Non-pigmented ciliary epithelial cell (primary cell): ENCODE data around the gene RMND5A.
"Not testable (repeated sequence)": the region's sequence is repeated elsewhere in the genome, so short reads cannot be mapped to it uniquely, and the experiment has no call there.

Source experiments
- DNase-seq: peaks from one replicate; pipeline ENCODE4 v3.0.0-alpha.2; 2010; ENCODE audit warnings: low read depth

RMND5A gene

GRCh38 chr2:86714579-86715173, 5.4 kb upstream of the RMND5A start:
- not testable (repeated sequence) for DNase-seq

DNA sequence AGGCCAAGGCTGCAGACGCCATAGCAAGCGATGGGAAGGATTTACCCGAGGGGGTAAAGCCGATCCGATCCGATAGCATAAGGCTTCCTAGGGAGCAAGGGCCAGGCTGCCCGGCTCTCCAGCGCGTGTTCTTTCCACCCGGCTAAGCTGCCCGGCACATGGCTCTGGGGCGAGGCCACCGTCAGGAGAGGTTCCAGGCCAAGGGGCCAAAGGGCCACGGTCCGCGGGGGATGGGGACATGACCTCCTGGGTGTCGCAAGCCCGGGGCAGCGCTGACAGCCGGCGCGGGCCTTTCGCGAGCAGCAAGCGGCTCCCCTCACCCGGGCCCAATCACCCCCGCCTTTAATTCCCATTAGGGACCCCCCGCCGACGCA, 841 bp upstream of the RMND5A start:
- DNase-seq: not testable (repeated sequence)

- DNase-seq: not testable (repeated sequence)
Measured at GRCh38 chr2:86720540-86721320, 639 bp downstream of the RMND5A start.

GRCh38 chr2:86725706-86726105, 5.6 kb downstream of the RMND5A start:
- not testable (repeated sequence) for DNase-seq

- not testable (repeated sequence) for DNase-seq
Measured at GRCh38 chr2:86732040-86732525, 12.0 kb downstream of the RMND5A start.

- not testable (repeated sequence) for DNase-seq
Measured at GRCh38 chr2:86732837-86733236, 12.7 kb downstream of the RMND5A start.

DNA sequence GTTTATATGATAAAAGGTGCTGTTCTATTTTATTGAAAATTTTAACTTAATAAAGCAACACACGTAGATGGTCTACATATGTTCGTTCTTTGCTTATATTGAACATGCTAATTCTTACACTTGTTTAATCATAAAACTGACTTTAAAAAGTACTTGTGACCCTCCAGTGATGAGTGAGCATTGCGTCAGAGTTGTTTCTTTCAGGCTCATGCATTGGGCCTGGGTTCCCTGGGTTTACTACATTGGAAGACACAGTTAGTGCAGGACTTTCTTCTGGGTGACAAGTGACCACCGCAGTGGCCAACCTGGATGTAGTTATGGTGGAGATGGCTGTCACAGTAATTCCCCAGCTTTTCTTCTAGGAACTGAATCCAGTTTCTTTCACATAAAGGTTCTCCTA, 13.4 kb downstream of the RMND5A start:
- DNase-seq: not testable (repeated sequence)

DNA sequence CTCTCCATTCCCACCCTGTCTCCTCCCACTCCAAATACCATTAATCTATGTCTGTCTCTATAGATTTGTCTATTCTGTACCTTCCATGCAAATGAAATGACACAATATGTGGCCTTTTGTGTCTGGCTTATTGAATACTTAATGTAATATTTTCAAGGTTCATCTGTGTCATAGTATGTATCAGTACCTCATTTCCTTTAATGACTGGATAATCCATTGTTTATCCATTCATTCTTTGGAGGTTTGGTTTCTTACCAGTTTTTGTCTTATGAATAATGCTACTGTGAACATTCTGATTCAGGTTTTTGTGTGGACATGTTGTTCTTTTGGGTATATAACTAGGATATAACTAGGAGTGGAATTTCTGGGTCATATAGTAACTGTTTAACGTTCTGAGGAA, 14.8 kb downstream of the RMND5A start:
- peak; percentile 40 for DNase-seq

GRCh38 chr2:86739485-86739884, 19.4 kb downstream of the RMND5A start:
- DNase-seq: not testable (repeated sequence)

GRCh38 chr2:86739889-86740288, 19.8 kb downstream of the RMND5A start:
- DNase-seq: not testable (repeated sequence)

DNA sequence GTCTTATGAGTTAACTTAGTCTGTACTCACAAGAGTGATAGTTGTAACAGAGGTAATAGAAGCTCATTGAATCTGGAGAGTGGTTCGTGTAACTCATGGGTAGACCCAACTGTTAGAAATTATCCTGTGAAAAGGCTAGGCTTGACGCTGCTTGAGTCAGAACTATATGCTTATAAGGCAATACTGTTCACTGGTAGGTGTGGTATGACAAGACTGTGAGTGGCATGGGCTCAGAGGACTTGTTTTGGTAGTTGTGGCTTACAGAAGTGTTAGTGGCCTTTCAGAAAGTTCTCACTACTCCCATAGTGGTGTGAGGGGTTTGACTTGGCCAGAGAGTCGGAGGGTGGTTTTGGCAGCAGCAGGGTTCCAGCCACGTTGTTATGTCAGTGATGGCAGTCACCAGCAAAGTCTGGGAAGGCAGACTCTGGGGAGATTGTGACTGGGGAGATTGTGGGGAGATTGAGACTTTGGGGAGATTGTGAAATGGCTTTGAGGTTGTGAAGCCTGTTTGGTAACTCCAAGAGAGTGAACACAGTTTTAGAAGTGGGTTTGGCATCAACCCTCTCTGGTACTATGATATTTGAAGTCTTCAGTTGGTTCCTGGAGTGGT, 21.9 kb downstream of the RMND5A start:
- DNase-seq: not testable (repeated sequence)

GRCh38 chr2:86744152-86744551, 24.1 kb downstream of the RMND5A start:
- DNase-seq: no peak

- DNase-seq: no peak
Measured at GRCh38 chr2:86746939-86747338, 26.8 kb downstream of the RMND5A start.

DNA sequence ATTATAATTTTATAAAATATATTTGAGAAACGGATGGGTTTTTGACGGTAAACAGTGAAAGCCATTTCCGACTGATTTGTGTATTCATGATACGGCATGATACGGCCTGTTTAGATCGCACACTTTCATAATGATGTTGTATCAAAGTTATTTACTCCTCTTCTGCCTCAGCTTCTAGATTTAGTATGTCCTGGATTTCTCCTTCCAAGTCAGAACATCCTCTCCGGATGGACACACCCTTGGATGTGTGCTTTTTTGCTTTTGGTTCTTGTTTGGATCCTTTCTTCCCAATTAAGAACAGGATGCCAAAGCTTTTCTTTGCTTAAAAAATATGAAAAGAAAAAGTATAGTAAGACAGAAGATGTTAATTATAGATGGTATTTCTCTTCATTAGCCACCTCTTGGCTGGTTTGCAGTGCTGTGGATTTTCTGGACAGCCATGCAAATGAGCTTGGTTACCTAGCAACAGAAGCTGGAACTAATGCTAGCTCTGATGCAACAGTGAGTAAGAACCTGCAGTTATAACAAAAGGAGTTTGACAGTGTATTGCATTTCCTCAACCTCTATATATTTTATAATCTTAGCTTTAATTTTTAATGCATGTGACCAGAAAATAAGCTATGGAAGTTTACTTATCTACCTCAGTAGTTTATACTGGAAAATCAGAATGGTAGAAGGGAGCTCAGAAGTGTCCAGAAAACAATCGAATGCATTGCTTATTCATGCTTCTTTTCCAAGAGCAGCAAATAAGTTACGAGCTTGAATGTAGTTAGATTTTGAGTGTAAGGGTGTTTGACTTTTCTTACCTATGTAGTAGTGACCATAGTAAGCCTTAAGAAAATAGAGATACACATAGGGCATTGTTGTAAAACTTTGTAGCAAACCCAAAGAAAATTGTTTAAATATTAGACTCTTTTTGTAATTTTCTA, 27.9 kb downstream of the RMND5A start:
- peak; percentile 49 for DNase-seq

GRCh38 chr2:86750240-86750839, 30.2 kb downstream of the RMND5A start:
- DNase-seq: no peak

GRCh38 chr2:86751778-86752177, 31.7 kb downstream of the RMND5A start:
- no peak for DNase-seq

GRCh38 chr2:86752934-86753333, 32.8 kb downstream of the RMND5A start:
- no peak for DNase-seq

GRCh38 chr2:86753606-86754005, 33.5 kb downstream of the RMND5A start:
- no peak for DNase-seq

- DNase-seq: no peak
Measured at GRCh38 chr2:86758405-86758804, 38.3 kb downstream of the RMND5A start.

GRCh38 chr2:86760371-86760770, 40.3 kb downstream of the RMND5A start:
- no peak for DNase-seq

- DNase-seq: peak; percentile 11
Measured at GRCh38 chr2:86764661-86765309, 44.7 kb downstream of the RMND5A start.
